GM19468 (cell line): Measurements from ENCODE around the gene MAPT.
"Not testable (repeated sequence)": the region's sequence is repeated elsewhere in the genome, so short reads cannot be mapped to it uniquely, and the experiment has no call there.

Experiments used
- ATAC-seq: cut with Tn5 transposase; IDR thresholded peaks from one replicate; pipeline ENCODE4 v1.9.1; 2021; ENCODE audit warnings: mild to moderate bottlenecking, moderate library complexity, moderate number of reproducible peaks; ENCODE audit not compliant: unreplicated experiment; ENCODE audit errors: extremely low read depth

MAPT gene

DNA sequence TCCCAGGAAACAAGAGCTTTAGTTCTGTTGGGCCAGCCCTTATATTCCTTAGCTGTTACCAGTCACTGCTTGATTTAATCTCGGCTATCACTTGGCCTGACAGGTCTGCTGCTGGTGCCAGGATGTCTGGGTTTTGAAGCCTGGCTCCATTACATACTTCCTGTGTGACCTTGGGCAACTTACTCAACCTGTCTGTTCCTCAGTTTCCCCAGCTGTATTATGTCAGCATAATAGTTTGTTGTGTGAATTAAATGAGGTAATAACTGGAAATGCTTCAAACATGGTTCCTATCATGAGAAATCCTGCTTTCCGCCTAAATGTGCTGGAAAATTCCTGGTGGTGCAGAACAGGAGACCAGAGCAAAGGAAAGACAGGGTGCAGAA, 54.1 kb downstream of the MAPT start:
- no peak for ATAC-seq

DNA sequence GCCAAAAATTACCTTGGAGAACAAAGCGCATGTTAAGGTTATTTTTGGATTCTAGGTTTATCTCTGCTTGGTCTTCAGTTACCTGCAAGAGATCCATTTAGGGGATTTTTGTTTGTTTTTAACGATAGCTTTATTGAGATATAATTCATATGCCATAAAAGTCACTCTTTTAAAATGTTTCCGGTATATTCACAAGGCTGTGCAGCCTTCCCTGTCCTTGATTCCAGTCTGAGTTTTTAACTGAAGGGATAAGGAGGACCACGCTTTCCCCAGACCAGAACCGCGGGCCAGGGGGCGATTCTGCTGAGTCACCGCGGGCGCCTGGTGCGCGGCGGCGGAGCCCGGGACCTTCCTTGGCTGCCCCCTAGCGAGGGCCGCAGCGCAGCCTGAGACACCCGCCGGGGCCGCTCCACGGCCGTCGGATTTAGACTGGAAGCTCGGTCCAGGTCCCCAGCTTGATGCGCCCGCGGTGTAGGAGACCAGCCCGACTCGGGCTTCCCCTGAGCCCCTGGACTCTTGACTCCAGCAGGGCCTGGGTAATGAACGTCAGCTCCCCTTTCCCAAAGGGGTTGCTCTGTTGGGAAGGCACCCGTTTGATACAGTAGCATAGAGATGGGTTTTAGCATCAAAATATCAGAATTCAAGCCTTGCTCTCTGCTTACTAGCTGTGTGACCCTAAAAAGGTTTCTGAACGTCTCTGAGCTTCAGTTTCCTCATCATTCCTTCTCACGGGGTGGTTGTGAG, 54.7 kb downstream of the MAPT start:
- no peak for ATAC-seq

GRCh38 chr17:45949755-45950320, 55.5 kb downstream of the MAPT start:
- no peak for ATAC-seq

- no peak for ATAC-seq
Measured at GRCh38 chr17:45950888-45951287, 56.5 kb downstream of the MAPT start.

DNA sequence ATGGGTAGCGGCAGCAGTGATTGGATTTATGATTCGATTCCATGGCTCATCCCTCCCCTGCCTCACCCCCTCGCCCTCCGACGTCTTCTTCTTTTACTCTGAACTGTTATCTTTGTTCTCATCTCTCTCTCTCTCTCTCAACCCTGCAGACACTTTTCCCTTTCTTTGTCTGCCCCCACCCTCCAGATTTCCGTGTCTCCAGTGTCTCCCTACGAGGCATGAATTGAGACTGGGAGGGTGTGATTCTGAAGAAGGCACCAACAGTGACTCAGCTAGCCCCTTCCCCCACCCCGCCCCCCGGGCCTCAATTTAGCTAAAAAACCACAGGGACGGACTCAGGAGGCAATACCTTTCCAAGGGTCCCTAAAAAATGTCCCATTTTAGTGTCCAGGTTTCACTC, 57.0 kb downstream of the MAPT start:
- no peak for ATAC-seq

- no peak for ATAC-seq
Measured at GRCh38 chr17:45951941-45952340, 57.6 kb downstream of the MAPT start.

GRCh38 chr17:45952814-45953320, 58.5 kb downstream of the MAPT start:
- no peak for ATAC-seq

- no peak for ATAC-seq
Measured at GRCh38 chr17:45953561-45953960, 59.2 kb downstream of the MAPT start.

DNA sequence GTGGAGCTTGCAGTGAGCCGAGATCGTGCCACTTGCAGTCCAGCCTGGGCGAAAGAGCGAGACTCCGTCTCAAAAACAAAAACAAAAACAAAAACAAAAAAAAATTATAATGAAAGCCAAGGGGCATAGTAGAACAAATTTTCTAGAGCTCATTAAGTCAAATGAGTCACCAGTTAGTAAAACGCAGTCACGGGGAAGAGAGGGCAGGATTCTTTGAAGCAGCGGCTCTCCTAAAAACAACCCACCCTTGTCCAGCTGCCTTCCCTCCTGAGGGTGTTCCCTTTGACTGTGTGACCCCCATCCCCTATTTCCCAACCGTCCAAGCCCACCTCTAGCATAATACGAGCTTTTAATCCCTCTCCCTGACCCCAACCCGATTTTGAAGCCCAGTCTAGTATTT, 60.6 kb downstream of the MAPT start:
- no peak for ATAC-seq

- no peak for ATAC-seq
Measured at GRCh38 chr17:45955326-45955725, 61.0 kb downstream of the MAPT start.

- ATAC-seq: no peak
Measured at GRCh38 chr17:45956090-45956489, 61.7 kb downstream of the MAPT start.

DNA sequence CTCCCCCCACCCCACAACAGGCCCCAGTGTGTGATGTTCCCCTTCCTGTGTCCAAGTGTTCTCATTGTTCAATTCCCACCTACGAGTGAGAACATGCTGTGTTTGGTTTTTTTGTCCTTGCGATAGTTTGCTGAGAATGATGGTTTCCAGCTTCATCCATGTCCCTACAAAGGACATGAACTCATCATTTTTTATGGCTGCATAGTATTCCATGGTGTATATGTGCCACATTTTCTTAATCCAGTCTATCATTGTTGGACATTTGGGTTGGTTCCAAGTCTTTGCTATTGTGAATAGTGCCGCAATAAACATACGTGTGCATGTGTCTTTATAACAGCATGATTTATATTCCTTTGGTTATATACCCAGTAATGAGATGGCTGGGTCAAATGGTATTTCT, 62.4 kb downstream of the MAPT start:
- not testable (repeated sequence) for ATAC-seq

DNA sequence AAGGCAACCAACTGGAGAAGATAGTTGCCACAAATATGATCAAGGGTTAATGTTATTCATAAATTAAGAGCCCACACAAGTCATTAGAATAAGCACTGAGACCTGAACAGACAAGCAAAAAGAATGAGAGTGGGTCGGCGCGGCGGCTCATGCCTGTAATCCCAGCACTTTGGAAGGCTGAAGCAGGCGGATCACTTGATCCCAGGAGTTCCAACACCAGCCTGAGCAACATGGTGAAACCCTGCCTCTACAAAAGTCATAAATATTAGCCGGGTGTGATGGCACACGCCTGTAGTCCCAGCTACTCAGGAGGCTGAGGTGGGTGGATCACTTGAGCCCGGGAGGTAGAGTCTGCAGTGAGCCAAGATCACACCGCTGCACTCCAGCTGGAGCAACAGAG, 64.0 kb downstream of the MAPT start:
- no peak for ATAC-seq

- ATAC-seq: no peak
Measured at GRCh38 chr17:45958994-45959665, 64.8 kb downstream of the MAPT start.

- no peak for ATAC-seq
Measured at GRCh38 chr17:45960311-45960710, 66.0 kb downstream of the MAPT start.

DNA sequence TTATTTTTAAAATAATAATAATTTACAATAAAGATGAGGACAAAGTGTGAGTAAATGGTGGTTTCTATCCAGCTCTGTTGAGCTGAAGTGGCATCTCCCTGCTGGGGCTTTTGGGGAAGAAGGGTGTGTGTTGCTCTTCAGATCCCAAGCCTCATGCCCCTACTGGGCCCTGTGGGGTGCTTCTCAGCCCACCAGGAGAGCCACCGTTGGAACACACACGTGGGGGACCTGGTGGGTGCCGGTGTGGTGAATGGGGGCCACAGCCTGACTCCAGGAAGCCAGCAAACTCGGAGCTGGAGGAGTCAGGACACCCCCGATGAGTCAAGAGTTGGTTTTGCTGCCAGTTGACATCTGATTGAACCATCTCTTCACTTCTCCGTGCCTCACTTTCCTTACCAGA, 66.9 kb downstream of the MAPT start:
- ATAC-seq: no peak

DNA sequence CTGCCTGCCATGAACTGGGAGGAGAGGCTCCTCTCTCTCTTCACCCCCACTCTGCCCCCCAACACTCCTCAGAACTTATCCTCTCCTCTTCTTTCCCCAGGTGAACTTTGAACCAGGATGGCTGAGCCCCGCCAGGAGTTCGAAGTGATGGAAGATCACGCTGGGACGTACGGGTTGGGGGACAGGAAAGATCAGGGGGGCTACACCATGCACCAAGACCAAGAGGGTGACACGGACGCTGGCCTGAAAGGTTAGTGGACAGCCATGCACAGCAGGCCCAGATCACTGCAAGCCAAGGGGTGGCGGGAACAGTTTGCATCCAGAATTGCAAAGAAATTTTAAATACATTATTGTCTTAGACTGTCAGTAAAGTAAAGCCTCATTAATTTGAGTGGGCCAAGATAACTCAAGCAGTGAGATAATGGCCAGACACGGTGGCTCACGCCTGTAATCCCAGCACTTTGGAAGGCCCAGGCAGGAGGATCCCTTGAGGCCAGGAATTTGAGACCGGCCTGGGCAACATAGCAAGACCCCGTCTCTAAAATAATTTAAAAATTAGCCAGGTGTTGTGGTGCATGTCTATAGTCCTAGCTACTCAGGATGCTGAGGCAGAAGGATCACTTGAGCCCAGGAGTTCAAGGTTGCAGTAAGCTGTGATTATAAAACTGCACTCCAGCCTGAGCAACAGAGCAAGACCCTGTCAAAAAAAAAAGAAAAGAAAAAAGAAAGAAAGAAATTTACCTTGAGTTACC, 68.0 kb downstream of the MAPT start:
- no peak for ATAC-seq

DNA sequence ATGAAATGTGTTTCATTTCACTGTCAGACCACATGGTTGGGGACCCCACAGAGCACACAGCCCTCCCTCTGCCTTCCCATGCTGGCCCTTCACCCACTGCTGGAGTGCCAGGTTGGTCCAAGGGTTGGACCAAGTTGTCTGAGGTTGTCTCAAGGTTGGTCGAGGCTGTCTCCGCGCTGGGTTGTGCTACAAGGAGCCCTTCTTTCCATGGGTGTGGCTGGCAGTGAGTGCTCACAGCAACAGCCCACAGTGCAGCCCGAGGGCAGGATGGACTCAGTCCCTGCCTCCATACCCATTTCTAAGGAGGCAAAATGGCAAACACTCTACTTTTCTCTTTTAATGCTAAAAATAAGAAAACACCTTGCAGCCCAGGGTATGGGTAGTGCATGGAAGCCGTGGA, 68.9 kb downstream of the MAPT start:
- ATAC-seq: no peak

GRCh38 chr17:45963889-45964288, 69.5 kb downstream of the MAPT start:
- ATAC-seq: no peak

GRCh38 chr17:45964634-45965033, 70.3 kb downstream of the MAPT start:
- ATAC-seq: no peak

DNA sequence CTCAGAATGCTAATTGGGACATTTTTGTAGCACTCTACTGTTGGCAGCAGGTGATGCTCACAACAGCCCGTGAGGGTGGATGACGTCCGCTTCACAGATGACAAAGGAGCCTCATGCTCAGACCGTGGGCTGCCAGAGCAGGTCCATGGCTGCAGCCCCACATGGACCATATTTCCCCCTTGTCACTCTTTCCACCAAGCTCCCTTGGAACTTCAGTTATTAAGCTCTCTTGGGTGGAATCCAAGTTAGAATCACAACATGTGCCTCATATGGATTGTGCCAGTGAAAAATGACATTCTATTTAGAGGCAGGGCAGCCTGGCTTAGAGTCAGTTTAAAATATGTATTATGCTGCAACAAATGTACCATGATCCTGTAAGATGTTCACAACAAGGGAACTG, 71.5 kb downstream of the MAPT start:
- no peak for ATAC-seq
